SK-N-SH (cell line): ENCODE results near the gene MAPKAP1. TPM values are rescaled to one million over a fixed set of nuclear protein-coding genes. Genes with fewer than 3 reads are reported as not detected.

ENCODE experiments used
- CTCF ChIA-PET: fragments of 300-600, 350-600 bp; formaldehyde crosslinking; extraction: SDS; loops from one replicate; lab custom pipeline; 2021; lab: Yijun Ruan, JAX
- POLR2A ChIA-PET: fragments of 350-600 bp; sonication (Branson Sonifier 250); formaldehyde crosslinking; extraction: SDS; loops from one replicate; lab custom pipeline; 2020; ENCODE audit warnings: antibody characterized with exemption, inconsistent platforms; lab: Yijun Ruan, JAX
- DNase-seq: peaks from one replicate; pipeline ENCODE4 v3.0.0; 2012
- H2AFZ ChIP-seq: fragments of 200-600 bp; sonication (generic); 2 replicates; pipeline ENCODE4 v1.8.1; 2016; ENCODE audit warnings: antibody characterized with exemption, mild to moderate bottlenecking, low read depth
- H3F3A ChIP-seq: fragments of 200-600 bp; sonication (generic); replicated peaks from 2 replicates; pipeline ENCODE3; 2016; ENCODE audit warnings: antibody characterized with exemption, mild to moderate bottlenecking; ENCODE audit not compliant: insufficient read depth
- H3K27ac ChIP-seq, 2 experiments: fragments of 200-500 bp in 1 of 2; fragments of 200-600 bp in 1 of 2; sonication (Bioruptor generic) in 1 of 2; sonication (generic), shearing (Covaris generic) in 1 of 2; 2 replicates each; pipeline versions ENCODE4 v1.5.1 to v1.6.1; 2014 to 2016; ENCODE audit warnings: low read depth in 2 of 2, inconsistent platforms in 1 of 2, low read length in 1 of 2, mild to moderate bottlenecking in 1 of 2, mixed read lengths in 1 of 2
- H3K27me3 ChIP-seq: fragments of 200-600 bp; sonication (generic), shearing (Covaris generic); 2 replicates; pipeline ENCODE4 v1.6.1; 2016; ENCODE audit warnings: mixed run types; ENCODE audit not compliant: insufficient read depth
- H3K36me3 ChIP-seq, 2 experiments: fragments of 200-500 bp in 1 of 2; fragments of 200-600 bp in 1 of 2; sonication (Bioruptor generic) in 1 of 2; sonication (generic) in 1 of 2; replicated peaks in 1 of 2; 2 replicates each; pipeline versions ENCODE3 to v1.5.1; 2014 to 2016; ENCODE audit warnings: low read length in 1 of 2, mild to moderate bottlenecking in 1 of 2; ENCODE audit not compliant: insufficient read depth in 2 of 2, control insufficient read depth in 1 of 2
- H3K4me1 ChIP-seq, 2 experiments: fragments of 200-500 bp in 1 of 2; fragments of 200-600 bp in 1 of 2; sonication (Bioruptor generic) in 1 of 2; sonication (generic), shearing (Covaris generic) in 1 of 2; 2 replicates each; pipeline versions ENCODE4 v1.5.1 to v1.6.1; 2014 to 2016; ENCODE audit warnings: low read depth in 1 of 2, low read length in 1 of 2, mixed run types in 1 of 2; ENCODE audit not compliant: insufficient read depth in 2 of 2, control insufficient read depth in 1 of 2
- H3K4me2 ChIP-seq: fragments of 200-600 bp; sonication (generic), shearing (Covaris generic); 2 replicates; pipeline ENCODE4 v1.6.1; 2017; ENCODE audit warnings: mixed run types
- H3K4me3 ChIP-seq, 2 experiments: fragments of 200-500 bp in 1 of 2; fragments of 200-600 bp in 1 of 2; sonication (Bioruptor generic) in 1 of 2; sonication (generic), shearing (Covaris generic) in 1 of 2; 2 replicates each; pipeline versions ENCODE4 v1.5.1 to v1.8.1; 2014 to 2016; ENCODE audit warnings: low read depth in 2 of 2, inconsistent platforms in 1 of 2, low read length in 1 of 2, mild to moderate bottlenecking in 1 of 2, mixed read lengths in 1 of 2, moderate library complexity in 1 of 2
- H3K79me2 ChIP-seq: fragments of 200-600 bp; sonication (generic); 2 replicates; pipeline ENCODE4 v1.8.1; 2017; ENCODE audit warnings: mild to moderate bottlenecking; ENCODE audit not compliant: insufficient read depth
- H3K9ac ChIP-seq: fragments of 200-600 bp; sonication (generic); 2 replicates; pipeline ENCODE4 v1.6.1; 2017; ENCODE audit warnings: mixed run types
- H3K9me2 ChIP-seq: fragments of 200-600 bp; sonication (generic); 2 replicates; pipeline ENCODE4 v1.6.1; 2017; ENCODE audit warnings: mixed run types
- H3K9me3 ChIP-seq: fragments of 200-600 bp; sonication (generic); 2 replicates; pipeline ENCODE4 v1.6.1; 2017; ENCODE audit warnings: mixed run types, mild to moderate bottlenecking, moderate library complexity
- H4K20me1 ChIP-seq: fragments of 200-600 bp; sonication (generic); 2 replicates; pipeline ENCODE4 v1.6.1; 2017; ENCODE audit warnings: mild to moderate bottlenecking, mixed run types; ENCODE audit not compliant: insufficient read depth
- CTCF ChIP-seq: fragments of 200-600 bp; sonication (generic); IDR thresholded peaks from 2 replicates; pipeline ENCODE4 v1.6.1; 2017; ENCODE audit warnings: antibody characterized with exemption, mild to moderate bottlenecking, moderate library complexity
- ELF1 ChIP-seq: IDR thresholded peaks from 2 replicates; pipeline ENCODE4 v1.4.0; 2012
- FOXM1 ChIP-seq: IDR thresholded peaks from 2 replicates; pipeline ENCODE4 v1.4.0; 2012; ENCODE audit warnings: low read depth, mild to moderate bottlenecking
- IRF3 ChIP-seq: fragments of 150-350 bp; IDR thresholded peaks from 2 replicates; pipeline ENCODE4 v1.6.1; 2016; ENCODE audit warnings: mild to moderate bottlenecking, low read depth, low read length
- JUND ChIP-seq: IDR thresholded peaks from 2 replicates; pipeline ENCODE4 v1.4.0; 2012
- MXI1 ChIP-seq: IDR thresholded peaks from 2 replicates; pipeline ENCODE4 v1.6.1; 2012; ENCODE audit warnings: mild to moderate bottlenecking, low read depth, low read length, improper control_type of control experiment
- REST ChIP-seq: IDR thresholded peaks from 2 replicates; pipeline ENCODE4 v1.6.1; 2012; ENCODE audit warnings: mild to moderate bottlenecking, low read depth, low read length, moderate library complexity
- RFX5 ChIP-seq: IDR thresholded peaks from 2 replicates; pipeline ENCODE4 v1.6.1; 2012; ENCODE audit warnings: mild to moderate bottlenecking, improper control_type of control experiment, low read length
- SIN3A ChIP-seq: IDR thresholded peaks from 2 replicates; pipeline ENCODE4 v1.6.1; 2012; ENCODE audit warnings: low read depth, mild to moderate bottlenecking, low read length, moderate library complexity, borderline replicate concordance
- TEAD4 ChIP-seq: IDR thresholded peaks from 2 replicates; pipeline ENCODE4 v1.4.0; 2012; ENCODE audit warnings: mild to moderate bottlenecking, borderline replicate concordance; ENCODE audit not compliant: insufficient read depth
- USF1 ChIP-seq: IDR thresholded peaks from 2 replicates; pipeline ENCODE4 v1.4.0; 2012; ENCODE audit warnings: low read depth, borderline replicate concordance
- USF2 ChIP-seq: fragments of 150-350 bp; IDR thresholded peaks from 2 replicates; pipeline ENCODE4 v1.6.1; 2017; ENCODE audit warnings: antibody characterized with exemption, low read length, low read depth, borderline replicate concordance
- ZBTB33 ChIP-seq: IDR thresholded peaks from 2 replicates; pipeline ENCODE4 v1.4.0; 2012; ENCODE audit warnings: low read depth, borderline replicate concordance
- WGBS: methylation state at CpG from one replicate; pipeline ENCODE4 v1.1.6; 2017; ENCODE audit warnings: low lambda C conversion rate; 5-methylcytosine and 5-hydroxymethylcytosine counted together
- polyA plus RNA-seq, 3 experiments: library from polyadenylated mRNA; depleted of rRNA; stranded (reverse); fragments of >200 nt; gene quantifications; 2 replicates each; pipeline ENCODE4 v1.2.3, GENCODE V29; 2012

MAPKAP1 gene
- polyA plus RNA-seq, 1 of the 3 experiments (the other 2 are of a cell fraction), result 117 TPM

- H4K20me1 ChIP-seq, result no peaks in the 10 kb centered on the region
- H3K27ac ChIP-seq, result no peak overlapping the region
- peaks cover 0 to 22% of the 10 kb centered on the region in 2 experiments; a peak in 1 of 4 replicates for H3K4me1 ChIP-seq
- ChIA-PET POLR2A (no interaction called here), CTCF (no interaction called here)
- no peaks in the 10 kb centered on the region for H3K9me3 ChIP-seq
- H3K9me2 ChIP-seq, result no peaks in the 10 kb centered on the region
- peaks cover 7 to 27% of the 10 kb centered on the region in 2 experiments for H3K36me3 ChIP-seq
- no peak overlapping the region for H3K4me3 ChIP-seq
- no peak overlapping the region for H3K9ac ChIP-seq
- TF ChIP-seq CTCF, result no peak
- no peak for TF ChIP-seq FOXM1
- no peak for TF ChIP-seq MXI1
- TF ChIP-seq USF1, result no peak
- TF ChIP-seq SIN3A, result no peak
- no peak for TF ChIP-seq TEAD4
- TF ChIP-seq IRF3, result no peak
- TF ChIP-seq ZBTB33, result no peak
- no peak for TF ChIP-seq REST
- TF ChIP-seq USF2, result no peak
- no peak for TF ChIP-seq JUND
- TF ChIP-seq RFX5, result no peak
- TF ChIP-seq ELF1, result no peak
- no peaks in the 10 kb centered on the region for H3K79me2 ChIP-seq
- 97% methylated on average over 11 of the region's 16 CpGs for WGBS
- no peaks in the 10 kb centered on the region for H3F3A ChIP-seq
- no peak overlapping the region for H3K4me2 ChIP-seq
- no peak for DNase-seq
- no peaks in the 10 kb centered on the region for H3K27me3 ChIP-seq
- H2AFZ ChIP-seq, result no peak overlapping the region
These were observed 271.0 kb downstream of the MAPKAP1 start for GRCh38 chr9:125435776-125436612.
